ENCODE measurements around the gene SAMD4A. TPM values are rescaled to one million over a fixed set of nuclear protein-coding genes. Genes with fewer than 3 reads are reported as not detected.

SAMD4A gene
- total RNA-seq, 1 donor from 2014 or later, result 4.7 TPM

DNA sequence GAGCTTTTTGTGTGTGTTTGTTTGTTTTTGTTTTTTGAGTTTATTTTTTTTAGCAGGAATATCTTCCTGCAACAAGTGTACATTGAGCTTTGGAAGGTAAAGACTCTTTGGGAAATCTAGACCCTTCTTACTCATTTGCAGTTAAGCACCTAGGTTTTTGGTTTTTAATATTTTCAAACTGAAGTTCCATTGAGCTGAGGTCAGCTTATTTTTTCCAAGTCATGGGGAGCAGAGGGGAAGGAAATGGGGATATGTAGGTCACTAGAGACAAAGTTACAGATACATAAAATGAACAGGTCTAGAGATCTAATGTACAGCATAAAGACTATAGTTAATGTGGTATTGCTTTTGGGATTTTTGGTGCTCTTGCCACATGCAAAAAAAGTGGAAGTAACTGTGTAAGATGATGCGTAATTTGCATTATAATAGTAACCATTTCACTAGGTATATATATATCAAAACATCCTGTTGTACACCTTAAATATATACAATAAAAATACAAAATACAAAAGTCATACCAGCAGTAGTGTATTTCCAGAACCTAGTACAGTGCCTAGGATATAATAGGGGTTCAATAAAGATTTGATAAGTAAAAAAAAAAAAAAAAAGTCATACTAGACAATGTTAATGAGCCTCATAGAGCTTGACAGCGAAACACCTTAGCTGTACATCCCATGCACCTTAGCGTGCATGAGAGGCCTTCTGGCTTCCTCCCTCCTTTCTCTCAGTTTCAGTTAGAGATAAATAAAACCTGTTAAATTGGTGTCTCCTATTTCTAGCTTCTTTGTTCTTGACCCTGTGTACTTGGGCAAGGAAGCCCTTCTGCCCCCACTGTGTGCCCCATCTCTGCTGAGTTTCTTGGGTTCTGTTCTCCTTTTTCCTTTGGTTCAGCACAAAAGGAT is 34.6 kb upstream of the SAMD4A start:
- peaks cover 13% of the 10 kb centered on the region for H3K4me1 Mint-ChIP-seq
- DNase-seq (ENCODE audit: low read depth, low spot score), result no peak
- H3K36me3 Mint-ChIP-seq (ENCODE audit: low read depth), result peaks cover 5% of the 10 kb centered on the region
- peak overlapping the region; percentile 75 for H3K27ac Mint-ChIP-seq (ENCODE audit: unreplicated experiment)
- no peaks in the 10 kb centered on the region for H3K27me3 Mint-ChIP-seq (ENCODE audit: low read depth)
- TF ChIP-seq CTCF (conservative IDR thresholded peaks at IDR 0.05), result no peak
- no peak overlapping the region for H3K4me3 Mint-ChIP-seq
- H3K9me3 Mint-ChIP-seq, result peaks cover 2% of the 10 kb centered on the region

DNA sequence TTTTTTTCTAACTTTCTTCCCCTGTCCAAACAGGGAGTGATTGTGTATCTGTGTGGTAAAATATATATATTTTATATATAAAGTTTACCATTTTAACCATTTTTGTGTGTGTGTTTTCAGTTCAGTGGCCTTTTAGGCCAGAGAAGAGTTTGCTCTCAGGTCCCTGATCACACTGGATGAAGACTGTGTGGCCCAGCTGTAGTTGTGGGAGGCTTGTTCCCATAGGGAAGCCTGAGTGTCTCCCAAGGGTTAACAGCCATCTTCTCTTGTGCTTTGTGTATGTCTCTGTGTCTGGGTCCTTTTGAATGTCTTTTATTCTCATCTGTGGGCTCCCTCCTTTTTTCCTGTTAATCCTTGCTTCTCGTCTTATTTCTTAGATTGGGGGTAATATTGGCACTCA is 33.8 kb upstream of the SAMD4A start:
- Mint-ChIP-seq H3K27me3 (ENCODE audit: low read depth) (no peaks in the 10 kb centered on the region), H3K9me3 (peaks cover 2% of the 10 kb centered on the region), H3K4me1 (peaks cover 13% of the 10 kb centered on the region), H3K36me3 (ENCODE audit: low read depth) (peaks cover 5% of the 10 kb centered on the region), H3K4me3 (no peak overlapping the region), H3K27ac (ENCODE audit: unreplicated experiment) (no peak overlapping the region)
- TF ChIP-seq CTCF (conservative IDR thresholded peaks at IDR 0.05), result no peak
- no peak for DNase-seq (ENCODE audit: low read depth, low spot score)

DNA sequence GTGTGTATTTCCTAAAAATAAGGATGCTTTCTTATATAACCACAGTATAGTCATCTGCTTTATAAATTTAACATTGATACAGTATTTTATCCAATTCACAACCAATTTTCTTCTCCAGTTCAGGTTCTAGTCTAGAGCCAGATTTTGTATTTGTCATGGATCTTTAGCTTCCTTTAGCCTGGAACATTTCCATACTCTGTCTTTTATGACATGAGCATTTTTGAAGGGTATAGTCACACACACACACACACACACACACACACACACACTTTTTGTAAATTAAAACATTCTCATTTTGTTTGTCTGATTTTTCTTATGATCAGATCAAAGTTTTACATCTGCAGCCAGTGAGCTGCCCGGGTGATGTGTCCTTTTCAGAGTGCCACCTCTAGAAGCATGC is 31.8 kb upstream of the SAMD4A start:
- Mint-ChIP-seq H3K4me1 (peaks cover 13% of the 10 kb centered on the region), H3K27me3 (ENCODE audit: low read depth) (no peaks in the 10 kb centered on the region), H3K36me3 (ENCODE audit: low read depth) (peaks cover 5% of the 10 kb centered on the region), H3K4me3 (no peak overlapping the region), H3K27ac (ENCODE audit: unreplicated experiment) (no peak overlapping the region), H3K9me3 (peaks cover 2% of the 10 kb centered on the region)
- DNase-seq (ENCODE audit: low read depth, low spot score), result no peak
- TF ChIP-seq CTCF (conservative IDR thresholded peaks at IDR 0.05), result no peak

- Mint-ChIP-seq H3K4me3 (no peak overlapping the region), H3K4me1 (peaks cover 13% of the 10 kb centered on the region), H3K27ac (ENCODE audit: unreplicated experiment) (no peak overlapping the region), H3K36me3 (ENCODE audit: low read depth) (peaks cover 8% of the 10 kb centered on the region), H3K9me3 (peaks cover 2% of the 10 kb centered on the region), H3K27me3 (ENCODE audit: low read depth) (no peaks in the 10 kb centered on the region)
- TF ChIP-seq CTCF (conservative IDR thresholded peaks at IDR 0.05), result no peak
- no peak for DNase-seq (ENCODE audit: low read depth, low spot score)
Measured at GRCh38 chr14:54535646-54536045, 31.3 kb upstream of the SAMD4A start.

GRCh38 chr14:54537651-54538050 is 29.3 kb upstream of the SAMD4A start:
- Mint-ChIP-seq H3K4me1 (peaks cover 12% of the 10 kb centered on the region), H3K27ac (ENCODE audit: unreplicated experiment) (no peak overlapping the region), H3K27me3 (ENCODE audit: low read depth) (no peaks in the 10 kb centered on the region), H3K36me3 (ENCODE audit: low read depth) (peaks cover 8% of the 10 kb centered on the region), H3K9me3 (peaks cover 2% of the 10 kb centered on the region), H3K4me3 (no peak overlapping the region)
- DNase-seq (ENCODE audit: low read depth, low spot score), result no peak
- TF ChIP-seq CTCF (conservative IDR thresholded peaks at IDR 0.05), result no peak
